ENCODE results near the gene PBX4.

Gene PBX4

GRCh38 chr19:19554074-19555023 is 64.1 kb downstream of the PBX4 start:
- no peak for DNase-seq (ENCODE audit: low read depth in 2 of 2)

DNA sequence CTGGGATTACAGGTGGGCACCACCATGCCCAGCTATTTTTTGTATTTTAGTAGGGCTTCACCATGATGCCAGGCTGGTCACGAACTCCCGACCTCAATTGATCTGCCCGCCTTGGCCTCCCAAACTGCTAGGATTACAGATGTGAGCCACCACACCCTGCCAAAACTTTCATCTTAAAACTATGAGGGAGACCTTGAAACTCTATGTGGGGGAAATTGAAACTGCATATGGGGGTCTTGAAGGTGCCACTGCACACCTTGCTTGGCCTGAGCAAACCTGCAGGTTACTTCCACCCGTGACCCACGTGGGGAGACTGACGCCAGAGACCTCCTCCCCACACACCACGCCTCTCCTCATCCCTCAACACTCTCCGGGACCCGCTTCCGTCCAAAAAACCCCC is 64.8 kb downstream of the PBX4 start:
- no peak for DNase-seq (ENCODE audit: low read depth in 2 of 2)

DNA sequence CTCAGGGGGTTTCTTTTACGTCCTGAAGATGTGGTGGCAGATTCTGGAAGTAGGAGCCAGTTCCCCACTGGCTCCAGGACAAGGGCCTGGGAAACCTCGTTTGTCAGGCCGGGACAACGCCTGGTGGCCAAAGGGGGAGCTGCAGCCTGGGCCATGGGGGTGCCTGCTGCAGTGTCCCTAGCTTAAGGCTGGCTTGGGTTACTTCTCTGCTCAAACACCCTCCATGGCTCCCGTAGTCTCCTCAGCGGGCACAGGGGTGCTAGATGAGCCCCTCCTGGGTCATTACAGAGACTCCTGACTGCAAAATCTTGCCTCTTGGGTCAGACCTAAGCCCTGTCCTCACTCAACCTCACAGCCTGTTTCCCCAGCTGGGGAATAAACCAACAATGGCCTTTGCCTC is 65.7 kb downstream of the PBX4 start:
- no peak for DNase-seq (ENCODE audit: low read depth in 2 of 2)

DNA sequence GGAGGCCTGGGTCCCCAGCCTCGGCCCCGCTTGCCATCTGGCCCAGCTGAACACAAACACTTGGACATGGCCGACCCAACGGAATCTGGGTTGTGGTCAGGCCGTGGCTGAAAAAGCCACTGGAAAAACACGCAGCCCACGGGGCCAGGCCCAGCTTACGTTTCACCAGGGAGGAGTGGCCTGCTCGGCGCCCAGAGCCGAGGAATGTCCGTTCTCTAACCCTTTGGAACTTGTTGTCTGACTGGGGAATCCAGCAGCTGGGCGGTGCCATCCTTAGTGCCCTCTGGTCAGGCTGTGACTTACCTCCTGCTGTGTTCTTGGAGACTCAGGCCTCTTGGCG is 66.7 kb downstream of the PBX4 start:
- no peak for DNase-seq (ENCODE audit: low read depth in 2 of 2)

- DNase-seq (ENCODE audit: low read depth in 2 of 2) = no peak
These were observed 67.3 kb downstream of the PBX4 start for GRCh38 chr19:19550972-19551852.

- DNase-seq (ENCODE audit: low read depth in 2 of 2) = peak; percentile 60 to 64
These were observed 68.0 kb downstream of the PBX4 start for GRCh38 chr19:19550485-19550929.

- DNase-seq (ENCODE audit: low read depth in 2 of 2) = no peak
These were observed 68.6 kb downstream of the PBX4 start for GRCh38 chr19:19549804-19550464.

GRCh38 chr19:19548915-19549759 is 69.3 kb downstream of the PBX4 start:
- DNase-seq (ENCODE audit: low read depth in 2 of 2) = no peak

DNA sequence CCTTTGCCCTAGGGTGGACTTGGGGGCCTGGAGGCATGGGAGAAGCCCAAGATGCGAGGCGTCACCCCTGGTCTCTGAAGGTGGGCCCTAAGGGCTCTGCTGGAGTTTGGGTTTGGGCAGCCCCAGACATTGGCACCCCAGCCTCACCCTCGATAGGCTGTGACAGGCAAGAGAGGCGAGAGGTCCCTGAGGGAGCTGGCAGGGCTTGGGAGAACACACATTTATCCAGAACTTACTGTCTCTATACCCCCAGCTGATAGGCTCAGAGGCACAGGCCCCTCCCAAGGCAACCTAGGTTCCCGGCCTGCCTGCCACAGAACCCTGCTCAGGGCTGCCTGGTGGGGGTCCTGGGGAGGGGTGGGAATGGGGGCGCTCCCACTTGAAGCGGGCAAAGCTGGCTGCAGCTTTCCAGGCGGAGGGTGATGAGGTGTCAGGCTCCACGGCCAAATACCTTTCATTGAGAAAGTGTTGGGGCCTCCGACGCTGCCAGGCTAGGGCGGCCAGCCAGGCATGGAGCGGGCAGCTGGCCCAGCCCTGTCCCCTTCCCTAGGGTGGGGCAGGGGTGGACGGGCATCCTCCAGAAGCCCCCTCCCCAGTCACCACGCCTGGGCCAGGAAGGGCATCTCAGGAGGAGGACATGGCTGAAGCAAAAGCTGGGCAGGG is 70.7 kb downstream of the PBX4 start:
- no peak for DNase-seq (ENCODE audit: low read depth in 2 of 2)

DNA sequence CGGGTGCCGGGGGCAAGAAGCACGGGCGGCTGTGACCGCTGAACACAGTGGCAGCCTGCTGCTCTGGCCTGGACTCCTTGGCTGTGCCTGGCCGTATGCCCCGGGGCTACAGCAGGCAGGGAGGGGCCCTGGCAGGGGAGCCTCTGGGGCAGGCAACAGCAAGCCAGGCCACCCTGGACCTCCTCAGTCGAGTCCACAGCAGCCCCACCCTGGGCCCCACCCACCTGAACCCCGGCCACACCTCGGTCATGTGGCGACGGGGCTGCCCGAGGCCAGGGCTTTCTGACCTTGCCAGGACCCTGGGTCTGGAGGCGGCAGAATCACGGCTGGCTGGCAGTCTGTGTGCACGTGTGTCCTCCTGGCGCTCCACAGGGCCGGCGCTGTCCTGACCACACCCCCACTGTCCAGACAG is 71.7 kb downstream of the PBX4 start:
- DNase-seq (ENCODE audit: low read depth in 2 of 2) = no peak

DNA sequence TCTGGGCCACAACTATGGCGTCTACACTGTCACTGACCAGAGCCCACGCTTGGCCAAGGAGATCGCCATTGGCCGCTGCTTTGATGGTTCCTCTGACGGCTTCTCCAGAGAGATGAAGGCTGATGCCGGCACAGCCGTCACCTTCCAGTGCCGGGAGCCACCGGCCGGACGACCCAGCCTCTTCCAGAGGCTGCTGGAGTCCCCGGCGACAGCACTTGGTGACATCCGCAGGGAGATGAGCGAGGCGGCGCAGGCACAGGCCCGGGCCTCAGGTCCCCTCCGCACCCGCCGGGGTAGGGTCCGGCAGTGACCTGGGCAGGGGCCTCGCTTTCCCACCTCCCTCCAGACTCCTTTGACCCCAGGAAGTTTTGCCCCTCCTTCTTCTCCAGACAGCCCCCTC is 72.8 kb downstream of the PBX4 start:
- DNase-seq (ENCODE audit: low read depth in 2 of 2) = no peak

DNA sequence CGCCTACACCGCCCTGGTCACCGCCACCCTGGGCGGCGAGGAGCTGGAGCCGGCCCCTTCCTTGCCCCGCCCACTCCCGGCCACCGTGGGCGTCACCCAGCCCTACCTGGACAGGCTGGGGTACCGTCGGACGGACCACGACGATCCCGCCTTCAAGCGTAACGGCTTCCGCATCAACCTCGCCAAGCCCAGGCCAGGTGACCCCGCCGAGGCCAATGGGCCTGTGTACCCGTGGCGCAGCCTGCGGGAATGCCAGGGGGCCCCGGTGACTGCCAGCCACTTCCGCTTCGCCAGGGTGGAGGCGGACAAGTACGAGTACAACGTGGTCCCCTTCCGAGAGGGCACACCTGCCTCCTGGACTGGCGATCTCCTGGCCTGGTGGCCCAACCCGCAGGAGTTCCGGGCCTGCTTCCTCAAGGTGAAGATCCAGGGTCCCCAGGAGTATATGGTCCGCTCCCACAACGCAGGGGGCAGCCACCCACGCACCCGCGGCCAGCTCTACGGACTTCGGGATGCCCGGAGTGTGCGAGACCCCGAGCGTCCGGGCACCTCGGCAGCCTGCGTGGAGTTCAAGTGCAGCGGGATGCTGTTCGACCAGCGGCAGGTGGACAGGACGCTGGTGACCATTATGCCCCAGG is 73.4 kb downstream of the PBX4 start:
- DNase-seq (ENCODE audit: low read depth in 2 of 2) = no peak

DNA sequence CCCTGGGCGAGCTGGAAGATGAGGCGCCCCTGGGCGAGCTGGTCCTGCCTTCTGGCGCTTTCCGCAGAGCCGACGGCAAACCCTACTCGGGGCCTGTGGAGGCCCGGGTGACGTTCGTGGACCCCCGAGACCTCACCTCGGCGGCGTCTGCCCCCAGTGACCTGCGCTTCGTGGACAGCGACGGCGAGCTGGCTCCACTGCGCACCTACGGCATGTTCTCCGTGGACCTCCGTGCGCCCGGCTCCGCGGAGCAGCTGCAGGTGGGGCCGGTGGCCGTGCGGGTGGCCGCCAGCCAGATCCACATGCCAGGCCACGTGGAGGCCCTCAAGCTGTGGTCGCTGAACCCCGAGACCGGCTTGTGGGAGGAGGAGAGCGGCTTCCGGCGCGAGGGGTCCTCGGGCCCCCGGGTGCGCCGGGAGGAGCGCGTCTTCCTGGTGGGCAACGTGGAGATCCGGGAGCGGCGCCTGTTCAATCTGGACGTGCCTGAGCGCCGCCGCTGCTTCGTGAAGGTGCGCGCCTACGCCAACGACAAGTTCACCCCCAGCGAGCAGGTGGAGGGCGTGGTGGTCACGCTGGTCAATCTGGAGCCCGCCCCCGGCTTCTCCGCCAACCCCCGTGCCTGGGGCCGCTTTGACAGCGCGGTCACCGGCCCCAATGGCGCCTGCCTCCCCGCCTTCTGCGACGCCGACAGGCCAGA is 74.1 kb downstream of the PBX4 start:
- no peak for DNase-seq (ENCODE audit: low read depth in 2 of 2)

DNA sequence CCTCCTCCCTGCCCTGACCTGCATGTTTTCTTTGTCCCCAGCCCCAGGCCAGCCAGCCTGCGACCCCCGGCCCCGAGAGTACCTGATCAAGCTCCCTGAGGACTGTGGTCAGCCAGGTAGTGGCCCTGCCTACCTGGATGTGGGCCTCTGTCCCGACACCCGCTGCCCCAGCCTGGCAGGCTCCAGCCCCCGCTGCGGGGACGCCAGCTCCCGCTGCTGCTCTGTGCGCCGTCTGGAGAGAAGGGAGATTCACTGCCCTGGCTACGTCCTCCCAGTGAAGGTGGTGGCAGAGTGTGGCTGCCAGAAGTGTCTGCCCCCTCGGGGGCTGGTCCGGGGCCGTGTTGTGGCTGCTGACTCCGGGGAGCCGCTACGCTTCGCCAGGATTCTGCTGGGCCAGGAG is 74.8 kb downstream of the PBX4 start:
- no peak for DNase-seq (ENCODE audit: low read depth in 2 of 2)

- DNase-seq (ENCODE audit: low read depth in 2 of 2) = no peak
These were observed 75.4 kb downstream of the PBX4 start for GRCh38 chr19:19543101-19543500.

DNA sequence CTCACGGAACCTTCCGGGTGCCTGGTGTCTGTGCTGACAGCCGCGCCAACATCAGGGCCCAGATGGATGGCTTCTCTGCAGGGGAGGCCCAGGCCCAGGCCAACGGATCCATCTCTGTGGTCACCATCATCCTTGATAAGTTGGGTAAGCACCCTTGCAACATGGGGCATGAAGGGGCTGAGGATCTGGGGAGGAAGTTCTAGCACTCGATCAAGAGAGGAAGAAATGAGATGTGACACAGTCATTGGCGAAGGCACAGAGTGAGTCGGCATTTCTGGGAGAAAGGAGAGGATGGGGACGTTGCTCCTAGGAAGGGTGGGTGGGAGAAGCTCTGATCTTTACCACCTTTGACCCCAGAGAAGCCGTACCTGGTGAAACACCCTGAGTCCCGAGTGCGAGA is 76.0 kb downstream of the PBX4 start:
- no peak for DNase-seq (ENCODE audit: low read depth in 2 of 2)

- no peak for DNase-seq (ENCODE audit: low read depth in 2 of 2)
These were observed 76.9 kb downstream of the PBX4 start for GRCh38 chr19:19541616-19542015.

DNA sequence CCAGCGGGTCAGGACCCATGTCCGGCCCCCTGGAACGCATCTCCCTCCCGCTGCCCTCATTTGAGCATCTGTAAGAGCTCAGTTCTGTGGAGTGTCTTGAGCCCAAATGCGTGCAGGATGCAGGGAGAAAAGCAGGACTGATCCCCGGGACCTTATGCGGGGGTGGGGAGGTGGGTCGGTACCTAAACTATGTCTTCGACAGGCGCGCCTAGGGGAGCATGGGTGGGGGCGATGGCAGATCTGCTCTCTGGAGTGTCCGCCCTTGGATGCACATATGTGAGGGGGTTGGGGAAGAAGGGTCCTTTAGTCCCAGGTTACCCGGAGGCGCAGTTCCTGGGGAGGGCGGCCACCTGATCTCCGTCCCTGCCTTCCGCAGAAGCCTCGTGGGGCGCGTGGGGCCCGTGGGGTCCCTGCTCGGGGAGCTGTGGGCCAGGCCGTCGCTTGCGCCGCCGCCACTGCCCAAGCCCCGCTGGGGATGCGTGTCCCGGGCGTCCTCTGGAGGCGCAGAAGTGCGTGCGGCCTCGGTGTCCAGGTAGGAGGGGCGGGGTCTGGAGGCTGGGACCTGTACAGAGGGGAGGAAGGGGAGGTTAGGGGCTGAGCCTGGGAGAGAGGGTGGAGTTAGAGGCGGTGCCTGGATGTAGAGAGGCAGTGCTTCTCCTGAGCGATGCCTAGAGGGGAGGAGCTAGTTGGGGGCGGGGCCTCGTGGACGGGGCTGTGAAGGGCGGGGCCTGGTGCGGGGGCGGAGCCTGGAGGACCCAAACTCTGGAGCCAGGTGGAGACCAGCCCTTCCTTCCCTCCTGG is 77.6 kb downstream of the PBX4 start:
- DNase-seq (ENCODE audit: low read depth in 2 of 2) = no peak

All from fibroblast of skin of left quadriceps (primary cell).